Regular cardiac myocyte (primary cell): ENCODE data around the gene ARMC5. TPM values are rescaled to one million over a fixed set of nuclear protein-coding genes. Genes with fewer than 3 reads are reported as not detected.

Source experiments
- total RNA-seq: library from RNA; depleted of rRNA; stranded (reverse); fragments of >200 nt; gene quantifications from 2 replicates; pipeline ENCODE4 v1.2.3, GENCODE V29; 2014

Gene ARMC5, protein sequence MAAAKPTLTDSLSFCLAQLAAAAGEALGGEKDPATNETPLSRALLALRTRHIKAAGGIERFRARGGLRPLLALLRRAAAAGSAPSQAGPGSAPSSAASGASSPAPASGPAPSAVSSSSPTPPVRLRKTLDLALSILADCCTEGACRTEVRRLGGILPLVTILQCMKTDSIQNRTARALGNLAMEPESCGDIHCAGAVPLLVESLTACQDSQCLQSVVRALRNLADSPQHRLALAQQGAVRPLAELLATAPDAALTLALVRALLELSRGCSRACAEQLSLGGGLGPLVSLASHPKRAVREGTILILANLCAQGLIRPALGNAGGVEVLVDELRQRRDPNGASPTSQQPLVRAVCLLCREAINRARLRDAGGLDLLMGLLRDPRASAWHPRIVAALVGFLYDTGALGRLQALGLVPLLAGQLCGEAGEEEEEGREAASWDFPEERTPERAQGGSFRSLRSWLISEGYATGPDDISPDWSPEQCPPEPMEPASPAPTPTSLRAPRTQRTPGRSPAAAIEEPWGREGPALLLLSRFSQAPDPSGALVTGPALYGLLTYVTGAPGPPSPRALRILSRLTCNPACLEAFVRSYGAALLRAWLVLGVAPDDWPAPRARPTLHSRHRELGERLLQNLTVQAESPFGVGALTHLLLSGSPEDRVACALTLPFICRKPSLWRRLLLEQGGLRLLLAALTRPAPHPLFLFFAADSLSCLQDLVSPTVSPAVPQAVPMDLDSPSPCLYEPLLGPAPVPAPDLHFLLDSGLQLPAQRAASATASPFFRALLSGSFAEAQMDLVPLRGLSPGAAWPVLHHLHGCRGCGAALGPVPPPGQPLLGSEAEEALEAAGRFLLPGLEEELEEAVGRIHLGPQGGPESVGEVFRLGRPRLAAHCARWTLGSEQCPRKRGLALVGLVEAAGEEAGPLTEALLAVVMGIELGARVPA
- total RNA-seq, result 5.1 and 8.4 TPM in 2 replicates

GRCh38 chr16:31458844-31459686 is at the start of gene ARMC5:
Gene ARMC5, plus strand, starts transcription at chr16:31459501. Its CDS starts 24 bp downstream, at chr16:31459525.

GRCh38 chr16:31428279-31428597 is 31.1 kb upstream of the ARMC5 start, which contains the start of gene COX6A2:
Gene COX6A2, minus strand, starts transcription at chr16:31428360. Its CDS starts 35 bp downstream, at chr16:31428325.

GRCh38 chr16:31471875-31472708 is 12.8 kb downstream of the ARMC5 start, which contains the start of gene TGFB1I1:
Gene TGFB1I1, plus strand, starts transcription at chr16:31472152. Its CDS starts 37 bp downstream, at chr16:31472189.

DNA sequence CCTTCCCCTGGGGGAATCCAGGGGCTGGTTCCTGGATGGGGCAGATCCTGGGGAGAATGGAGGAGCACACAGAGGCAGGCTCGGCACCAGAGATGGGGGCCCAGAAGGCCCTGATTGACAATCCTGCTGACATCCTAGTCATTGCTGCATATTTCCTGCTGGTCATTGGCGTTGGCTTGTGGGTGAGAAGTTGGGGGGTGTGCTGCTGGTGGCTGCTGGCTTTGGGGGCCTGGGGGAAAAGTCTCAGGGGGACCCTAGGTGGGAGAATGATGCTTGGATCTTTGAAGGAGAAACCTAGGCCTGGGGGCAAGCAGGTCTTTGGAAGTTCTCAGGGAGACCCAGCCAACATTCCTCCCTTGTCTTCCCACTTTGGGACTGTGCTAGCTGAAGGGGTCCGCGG is 23.8 kb downstream of the ARMC5 start, which contains the start of gene SLC5A2:
TSS of gene SLC5A2 (plus strand) at position 43 of the 400 bp plus-strand sequence. CDS start at position 57, 14 bp downstream.

DNA sequence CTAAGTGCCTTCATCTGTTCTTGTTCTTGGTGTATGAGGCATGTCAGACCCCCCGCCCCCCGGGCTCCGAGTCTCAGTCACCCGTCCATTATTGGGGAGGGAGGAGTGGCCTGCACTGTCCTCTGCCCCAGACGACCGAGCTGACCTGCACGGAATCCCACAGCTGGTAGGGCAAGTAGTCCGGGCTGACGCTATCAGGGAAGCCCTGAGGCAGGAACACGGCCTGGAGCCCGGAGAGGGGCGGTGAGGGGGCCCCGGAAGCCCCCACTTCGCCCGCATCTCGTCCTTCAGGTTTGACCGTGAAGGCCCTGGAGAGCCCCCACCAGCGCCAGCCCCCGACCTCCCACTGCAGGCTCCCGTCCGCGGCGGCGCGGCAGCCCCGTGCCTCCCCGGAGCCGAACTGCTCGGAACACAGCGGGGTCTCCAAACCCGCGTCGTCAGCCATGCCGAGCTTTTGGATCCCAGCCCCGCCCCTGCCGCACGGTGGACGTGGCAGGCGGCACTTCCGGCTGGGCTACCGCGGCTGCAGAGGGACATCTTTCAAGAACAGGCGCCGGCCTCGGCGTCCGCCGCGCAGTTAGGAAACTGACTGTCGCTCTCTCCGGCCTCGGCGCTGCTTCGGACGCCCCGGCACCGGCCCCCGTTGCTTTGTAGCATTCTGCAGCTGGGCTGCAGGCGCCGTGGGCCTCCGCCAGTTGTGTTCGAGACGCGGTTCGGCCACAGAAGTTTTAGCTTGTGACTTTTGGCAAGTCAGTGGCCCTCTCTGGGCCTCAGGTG is 48.8 kb downstream of the ARMC5 start, which contains the start of gene RUSF1:
TSS of gene RUSF1 (minus strand) at position 463 of the 777 bp plus-strand sequence. CDS start at position 445, 18 bp downstream.

Other genes with a start within 250 kb of the ARMC5 start
- under 0.01 TPM in 1 of 2 replicates, not detected in the other for gene TRIM72, start 245.4 kb upstream of the ARMC5 start, total RNA-seq
- gene PYDC1, start 242.4 kb upstream of the ARMC5 start, total RNA-seq, result not detected in 2 replicates
- gene ITGAM, start 199.5 kb upstream of the ARMC5 start, total RNA-seq, result under 0.01 TPM in 1 of 2 replicates, not detected in the other
- under 0.01 and 0.28 TPM in 2 replicates for gene ITGAX, start 104.3 kb upstream of the ARMC5 start, total RNA-seq
- not detected in 2 replicates for gene ITGAD, start 66.2 kb upstream of the ARMC5 start, total RNA-seq
- gene COX6A2, start 31.1 kb upstream of the ARMC5 start, total RNA-seq, result not detected in 2 replicates
- gene ZNF843, start 16.7 kb upstream of the ARMC5 start, total RNA-seq, result 0.38 and 0.56 TPM in 2 replicates
- 21.4 and 28.8 TPM in 2 replicates for gene TGFB1I1, start 12.7 kb downstream of the ARMC5 start, total RNA-seq
- gene SLC5A2, start 23.6 kb downstream of the ARMC5 start, total RNA-seq, result under 0.01 and 0.19 TPM in 2 replicates
- gene RUSF1, start 48.9 kb downstream of the ARMC5 start, total RNA-seq, result 47.0 and 55.0 TPM in 2 replicates
- not detected in 2 replicates for gene AHSP, start 68.4 kb downstream of the ARMC5 start, total RNA-seq